ENCODE data around the gene SBF1.

DNA sequence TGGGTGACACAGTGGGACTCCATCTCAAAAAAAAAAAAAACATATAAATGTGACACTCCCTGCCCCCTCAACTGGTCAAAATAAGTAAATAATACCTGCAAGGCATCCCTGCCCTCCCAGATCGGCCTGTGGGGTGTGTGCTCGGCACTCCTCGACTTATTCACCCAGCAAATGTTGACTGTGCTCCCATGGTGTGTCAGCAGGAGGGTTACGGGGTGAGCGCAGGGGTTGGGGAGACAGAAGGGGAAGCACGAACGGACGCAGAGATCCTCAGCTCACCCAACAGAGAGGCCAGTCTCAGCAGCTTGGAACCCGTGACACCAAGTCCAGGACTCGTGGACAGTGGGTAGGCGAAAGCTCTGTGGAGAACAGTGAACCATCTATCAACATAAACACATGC lies 4.9 kb upstream of the SBF1 start:
- TF ChIP-seq, protein P1, sequence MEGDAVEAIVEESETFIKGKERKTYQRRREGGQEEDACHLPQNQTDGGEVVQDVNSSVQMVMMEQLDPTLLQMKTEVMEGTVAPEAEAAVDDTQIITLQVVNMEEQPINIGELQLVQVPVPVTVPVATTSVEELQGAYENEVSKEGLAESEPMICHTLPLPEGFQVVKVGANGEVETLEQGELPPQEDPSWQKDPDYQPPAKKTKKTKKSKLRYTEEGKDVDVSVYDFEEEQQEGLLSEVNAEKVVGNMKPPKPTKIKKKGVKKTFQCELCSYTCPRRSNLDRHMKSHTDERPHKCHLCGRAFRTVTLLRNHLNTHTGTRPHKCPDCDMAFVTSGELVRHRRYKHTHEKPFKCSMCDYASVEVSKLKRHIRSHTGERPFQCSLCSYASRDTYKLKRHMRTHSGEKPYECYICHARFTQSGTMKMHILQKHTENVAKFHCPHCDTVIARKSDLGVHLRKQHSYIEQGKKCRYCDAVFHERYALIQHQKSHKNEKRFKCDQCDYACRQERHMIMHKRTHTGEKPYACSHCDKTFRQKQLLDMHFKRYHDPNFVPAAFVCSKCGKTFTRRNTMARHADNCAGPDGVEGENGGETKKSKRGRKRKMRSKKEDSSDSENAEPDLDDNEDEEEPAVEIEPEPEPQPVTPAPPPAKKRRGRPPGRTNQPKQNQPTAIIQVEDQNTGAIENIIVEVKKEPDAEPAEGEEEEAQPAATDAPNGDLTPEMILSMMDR (IDR thresholded peaks at IDR 0.05): no peak
- TF ChIP-seq EP300 (IDR thresholded peaks at IDR 0.05): no peak
- no peak for TF ChIP-seq POLR2A (IDR thresholded peaks at IDR 0.05; ENCODE audit: low read depth)
- TF ChIP-seq POLR2AphosphoS5 (IDR thresholded peaks at IDR 0.05): no peak

Measured in esophagus muscularis mucosa (tissue), 4 donors.